Middle frontal gyrus (tissue), 1 donor: Measurements from ENCODE around the gene ADIPOR1.
"Not testable (repeated sequence)": the region's sequence is repeated elsewhere in the genome, so short reads cannot be mapped to it uniquely, and the experiment has no call there.

Experiments
- DNase-seq: peaks from one replicate; pipeline ENCODE4 v3.0.0-alpha.2; 2015; ENCODE audit warnings: low spot score; ENCODE audit errors: extremely low spot score

The ADIPOR1 gene

GRCh38 chr1:202957733-202958543, at the start of gene ADIPOR1:
Gene ADIPOR1 (minus strand): TSS chr1:202958312. CDS start chr1:202951070, 7,242 bp downstream.
- DNase-seq, result peak; percentile 88

- peak; percentile 90 for DNase-seq
Observed at GRCh38 chr1:203006948-203007871, 49.1 kb upstream of the ADIPOR1 start, which contains the start of gene TMEM183A. Gene TMEM183A (plus strand): TSS chr1:203007374. CDS start chr1:203007466, 92 bp downstream.

GRCh38 chr1:203005395-203006142, 47.5 kb upstream of the ADIPOR1 start:
- not testable (repeated sequence) for DNase-seq

GRCh38 chr1:203002951-203003350, 44.8 kb upstream of the ADIPOR1 start:
- no peak for DNase-seq

GRCh38 chr1:203001986-203002385, 43.9 kb upstream of the ADIPOR1 start:
- no peak for DNase-seq

- DNase-seq, result no peak
Observed at GRCh38 chr1:203000217-203000944, 42.3 kb upstream of the ADIPOR1 start.

- DNase-seq, result peak; percentile 44
Observed at GRCh38 chr1:202998836-202999750, 41.0 kb upstream of the ADIPOR1 start.

GRCh38 chr1:202994756-202995155, 36.6 kb upstream of the ADIPOR1 start:
- DNase-seq, result no peak

- DNase-seq, result no peak
Observed at GRCh38 chr1:202991112-202991511, 33.0 kb upstream of the ADIPOR1 start.

- DNase-seq, result no peak
Observed at GRCh38 chr1:202989879-202990278, 31.8 kb upstream of the ADIPOR1 start.

GRCh38 chr1:202987922-202988583, 29.9 kb upstream of the ADIPOR1 start:
- no peak for DNase-seq

- DNase-seq, result no peak
Observed at GRCh38 chr1:202987255-202987654, 29.1 kb upstream of the ADIPOR1 start.

- not testable (repeated sequence) for DNase-seq
Observed at GRCh38 chr1:202986120-202986519, 28.0 kb upstream of the ADIPOR1 start.

GRCh38 chr1:202982715-202983430, 24.8 kb upstream of the ADIPOR1 start:
- DNase-seq, result no peak

GRCh38 chr1:202981939-202982338, 23.8 kb upstream of the ADIPOR1 start:
- DNase-seq, result no peak

GRCh38 chr1:202979459-202979858, 21.3 kb upstream of the ADIPOR1 start:
- DNase-seq, result no peak

GRCh38 chr1:202976633-202977032, 18.5 kb upstream of the ADIPOR1 start:
- DNase-seq, result no peak

GRCh38 chr1:202974856-202975255, 16.7 kb upstream of the ADIPOR1 start:
- DNase-seq, result no peak
